NCI-H82 treated with DMSO at 0.1 percent for 48 hours (cell line): ENCODE measurements around the gene NIN.
"Not testable (repeated sequence)": the region's sequence is repeated elsewhere in the genome, so short reads cannot be mapped to it uniquely, and the experiment has no call there.

ENCODE experiments used
- DNase-seq: peaks from one replicate; lab custom pipeline; 2025; ENCODE audit not compliant: unreplicated experiment; lab: John Stamatoyannopoulos, UW

Gene NIN

GRCh38 chr14:50726372-50727107, 104.4 kb downstream of the NIN start:
- no peak for DNase-seq

GRCh38 chr14:50725761-50726160, 105.2 kb downstream of the NIN start:
- DNase-seq = no peak

- DNase-seq = peak; percentile 30
Measured at GRCh38 chr14:50719911-50720759, 110.8 kb downstream of the NIN start.

- peak; percentile 80 for DNase-seq
Measured at GRCh38 chr14:50718949-50719348, 112.0 kb downstream of the NIN start.

GRCh38 chr14:50717811-50718210, 113.2 kb downstream of the NIN start:
- DNase-seq = peak; percentile 90

GRCh38 chr14:50714450-50715073, 116.4 kb downstream of the NIN start:
- DNase-seq = no peak

GRCh38 chr14:50711043-50711442, 119.9 kb downstream of the NIN start:
- DNase-seq = no peak

GRCh38 chr14:50705026-50705593, 125.9 kb downstream of the NIN start:
- DNase-seq = no peak

GRCh38 chr14:50704454-50705010, 126.4 kb downstream of the NIN start:
- DNase-seq = no peak

- peak; percentile 36 for DNase-seq
Measured at GRCh38 chr14:50697659-50698290, 133.2 kb downstream of the NIN start.

GRCh38 chr14:50694260-50694659, 136.7 kb downstream of the NIN start:
- DNase-seq = not testable (repeated sequence)

- DNase-seq = no peak
Measured at GRCh38 chr14:50688875-50689274, 142.1 kb downstream of the NIN start.

GRCh38 chr14:50679674-50680073, 151.3 kb downstream of the NIN start:
- no peak for DNase-seq

- DNase-seq = no peak
Measured at GRCh38 chr14:50678163-50678562, 152.8 kb downstream of the NIN start.

- DNase-seq = no peak
Measured at GRCh38 chr14:50677527-50678063, 153.4 kb downstream of the NIN start.

- DNase-seq = no peak
Measured at GRCh38 chr14:50676814-50677516, 154.0 kb downstream of the NIN start.

GRCh38 chr14:50675597-50675996, 155.4 kb downstream of the NIN start:
- DNase-seq = no peak

GRCh38 chr14:50670866-50671256, 160.1 kb downstream of the NIN start:
- no peak for DNase-seq

GRCh38 chr14:50670196-50670865, 160.6 kb downstream of the NIN start:
- DNase-seq = no peak
